Measurements from ENCODE around the gene NRP1.

DNA sequence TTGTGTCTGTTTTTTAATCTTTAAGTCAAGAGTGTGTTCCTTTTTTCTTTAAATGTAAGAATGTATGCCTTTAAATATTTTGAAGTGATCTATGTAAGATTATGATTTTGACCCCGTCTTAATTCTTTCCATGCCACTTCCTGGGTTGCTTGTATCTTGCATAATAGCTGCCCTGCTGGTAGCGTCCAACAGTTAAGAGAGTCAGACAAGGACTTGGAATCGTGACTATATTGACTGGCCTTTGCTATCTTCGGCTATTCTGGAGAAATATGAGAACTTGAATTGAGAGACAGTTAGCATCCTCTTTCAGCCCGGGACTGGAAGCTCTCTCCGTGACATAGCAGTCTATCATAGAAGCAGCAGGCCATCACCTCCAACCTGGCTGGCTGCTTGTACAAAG lies 13.0 kb downstream of the NRP1 start:
- TF ChIP-seq, protein P1, sequence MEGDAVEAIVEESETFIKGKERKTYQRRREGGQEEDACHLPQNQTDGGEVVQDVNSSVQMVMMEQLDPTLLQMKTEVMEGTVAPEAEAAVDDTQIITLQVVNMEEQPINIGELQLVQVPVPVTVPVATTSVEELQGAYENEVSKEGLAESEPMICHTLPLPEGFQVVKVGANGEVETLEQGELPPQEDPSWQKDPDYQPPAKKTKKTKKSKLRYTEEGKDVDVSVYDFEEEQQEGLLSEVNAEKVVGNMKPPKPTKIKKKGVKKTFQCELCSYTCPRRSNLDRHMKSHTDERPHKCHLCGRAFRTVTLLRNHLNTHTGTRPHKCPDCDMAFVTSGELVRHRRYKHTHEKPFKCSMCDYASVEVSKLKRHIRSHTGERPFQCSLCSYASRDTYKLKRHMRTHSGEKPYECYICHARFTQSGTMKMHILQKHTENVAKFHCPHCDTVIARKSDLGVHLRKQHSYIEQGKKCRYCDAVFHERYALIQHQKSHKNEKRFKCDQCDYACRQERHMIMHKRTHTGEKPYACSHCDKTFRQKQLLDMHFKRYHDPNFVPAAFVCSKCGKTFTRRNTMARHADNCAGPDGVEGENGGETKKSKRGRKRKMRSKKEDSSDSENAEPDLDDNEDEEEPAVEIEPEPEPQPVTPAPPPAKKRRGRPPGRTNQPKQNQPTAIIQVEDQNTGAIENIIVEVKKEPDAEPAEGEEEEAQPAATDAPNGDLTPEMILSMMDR (conservative IDR thresholded peaks at IDR 0.05 in 1 of 2, IDR thresholded peaks at IDR 0.05 in 1 of 2; ENCODE audit: extremely low read depth in 1 of 2, insufficient read depth in 1 of 2, low read depth in 1 of 2, low read length in 2 of 2), result no peak
- TF ChIP-seq EZH2 (IDR thresholded peaks at IDR 0.05; ENCODE audit: borderline replicate concordance, low read length), result no peak

Data from mammary epithelial cell (primary cell).